ENCODE results near the gene EDARADD.

DNA sequence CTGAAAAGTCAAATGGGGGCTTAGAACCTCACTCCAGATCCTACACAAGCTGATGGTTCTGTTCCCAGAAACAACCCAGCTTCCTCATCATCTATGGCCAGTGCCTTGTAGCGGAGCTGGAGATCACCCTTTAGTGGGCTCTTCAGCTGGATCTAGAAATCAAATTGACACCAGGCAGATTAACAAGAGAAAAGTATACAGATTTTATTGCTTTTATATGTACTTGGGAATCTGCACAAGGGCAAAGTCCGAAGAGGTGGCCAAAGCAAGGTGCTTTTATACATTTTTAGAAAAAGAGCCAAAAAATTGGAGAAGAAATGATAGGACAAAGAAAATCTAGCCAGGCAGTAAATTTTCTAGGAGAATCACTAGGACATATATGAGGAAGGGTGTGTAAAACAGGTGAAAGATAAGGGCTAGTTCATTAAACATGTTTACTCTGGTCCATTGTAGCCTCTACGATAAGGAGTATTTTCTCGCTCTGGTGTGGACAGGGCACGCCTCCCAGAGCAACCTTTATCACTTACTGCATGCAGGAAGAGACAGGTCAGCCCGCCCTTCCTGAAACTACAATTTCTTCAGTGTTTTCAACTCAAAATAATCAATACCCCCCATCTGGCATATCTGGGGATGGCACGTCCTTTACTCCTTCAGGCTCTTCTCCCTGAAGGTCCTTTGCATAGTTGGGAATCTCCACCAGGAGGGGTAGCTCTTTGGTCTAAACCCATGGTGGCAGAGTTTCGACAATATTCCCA is 115.7 kb downstream of the EDARADD start:
- TF ChIP-seq, protein P1, sequence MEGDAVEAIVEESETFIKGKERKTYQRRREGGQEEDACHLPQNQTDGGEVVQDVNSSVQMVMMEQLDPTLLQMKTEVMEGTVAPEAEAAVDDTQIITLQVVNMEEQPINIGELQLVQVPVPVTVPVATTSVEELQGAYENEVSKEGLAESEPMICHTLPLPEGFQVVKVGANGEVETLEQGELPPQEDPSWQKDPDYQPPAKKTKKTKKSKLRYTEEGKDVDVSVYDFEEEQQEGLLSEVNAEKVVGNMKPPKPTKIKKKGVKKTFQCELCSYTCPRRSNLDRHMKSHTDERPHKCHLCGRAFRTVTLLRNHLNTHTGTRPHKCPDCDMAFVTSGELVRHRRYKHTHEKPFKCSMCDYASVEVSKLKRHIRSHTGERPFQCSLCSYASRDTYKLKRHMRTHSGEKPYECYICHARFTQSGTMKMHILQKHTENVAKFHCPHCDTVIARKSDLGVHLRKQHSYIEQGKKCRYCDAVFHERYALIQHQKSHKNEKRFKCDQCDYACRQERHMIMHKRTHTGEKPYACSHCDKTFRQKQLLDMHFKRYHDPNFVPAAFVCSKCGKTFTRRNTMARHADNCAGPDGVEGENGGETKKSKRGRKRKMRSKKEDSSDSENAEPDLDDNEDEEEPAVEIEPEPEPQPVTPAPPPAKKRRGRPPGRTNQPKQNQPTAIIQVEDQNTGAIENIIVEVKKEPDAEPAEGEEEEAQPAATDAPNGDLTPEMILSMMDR (optimal IDR thresholded peaks at IDR 0.05 in 1 of 3, IDR thresholded peaks at IDR 0.05 in 1 of 3, conservative IDR thresholded peaks at IDR 0.05 in 1 of 3; ENCODE audit: extremely low read depth in 1 of 3, insufficient read depth in 2 of 3, low read length in 3 of 3) = no peak
- no peak for TF ChIP-seq EZH2 (IDR thresholded peaks at IDR 0.05; ENCODE audit: low read length)

All from keratinocyte (primary cell).